ENCODE measurements around the gene PRKN.

- no peak for TF ChIP-seq CTCF (conservative IDR thresholded peaks at IDR 0.05 in 1 of 2, IDR thresholded peaks at IDR 0.05 in 1 of 2; ENCODE audit: low read depth in 1 of 2, low read length in 2 of 2)
- TF ChIP-seq EZH2 (IDR thresholded peaks at IDR 0.05; ENCODE audit: low read length, missing control alignments) = no peak
Observed at GRCh38 chr6:161996783-161997182, 730.8 kb downstream of the PRKN start.

Measured in fibroblast of lung (primary cell).